GM19351 (cell line): ENCODE results near the gene OR2L2.
A peak's percentile ranks its signal among the peaks of the same experiment; 100 is the strongest.
"Not testable (repeated sequence)": the region's sequence is repeated elsewhere in the genome, so short reads cannot be mapped to it uniquely, and the experiment has no call there.

ENCODE experiments used
- ATAC-seq: cut with Tn5 transposase; IDR thresholded peaks from one replicate; pipeline ENCODE4 v1.9.1; 2021; ENCODE audit warnings: mild to moderate bottlenecking, moderate library complexity; ENCODE audit not compliant: unreplicated experiment

Gene OR2L2, protein sequence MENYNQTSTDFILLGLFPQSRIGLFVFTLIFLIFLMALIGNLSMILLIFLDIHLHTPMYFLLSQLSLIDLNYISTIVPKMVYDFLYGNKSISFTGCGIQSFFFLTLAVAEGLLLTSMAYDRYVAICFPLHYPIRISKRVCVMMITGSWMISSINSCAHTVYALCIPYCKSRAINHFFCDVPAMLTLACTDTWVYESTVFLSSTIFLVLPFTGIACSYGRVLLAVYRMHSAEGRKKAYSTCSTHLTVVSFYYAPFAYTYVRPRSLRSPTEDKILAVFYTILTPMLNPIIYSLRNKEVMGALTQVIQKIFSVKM

DNA sequence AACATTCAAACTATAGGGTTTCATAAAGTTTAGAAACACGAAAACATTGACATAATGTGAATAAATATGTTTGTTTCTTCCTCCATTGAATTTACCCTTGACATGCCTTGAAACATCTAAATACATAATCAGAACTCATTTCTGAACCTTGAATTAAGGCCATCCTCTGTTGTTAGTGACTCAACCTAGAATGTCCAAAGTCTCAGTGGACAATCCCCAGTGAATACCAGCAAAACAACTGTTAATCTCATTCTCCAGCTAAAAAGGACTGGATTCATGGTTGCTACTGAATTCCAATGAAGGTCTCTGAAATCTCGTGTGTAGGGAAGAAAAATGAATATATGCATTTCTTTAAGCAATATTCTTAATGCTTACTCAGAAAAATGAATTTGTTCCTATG, at the start of gene OR2L2:
OR2L2 (plus strand) TSS at position 301 of the 400 bp plus-strand sequence. CDS start 8,198 bp downstream, outside the sequence.
- no peak for ATAC-seq

DNA sequence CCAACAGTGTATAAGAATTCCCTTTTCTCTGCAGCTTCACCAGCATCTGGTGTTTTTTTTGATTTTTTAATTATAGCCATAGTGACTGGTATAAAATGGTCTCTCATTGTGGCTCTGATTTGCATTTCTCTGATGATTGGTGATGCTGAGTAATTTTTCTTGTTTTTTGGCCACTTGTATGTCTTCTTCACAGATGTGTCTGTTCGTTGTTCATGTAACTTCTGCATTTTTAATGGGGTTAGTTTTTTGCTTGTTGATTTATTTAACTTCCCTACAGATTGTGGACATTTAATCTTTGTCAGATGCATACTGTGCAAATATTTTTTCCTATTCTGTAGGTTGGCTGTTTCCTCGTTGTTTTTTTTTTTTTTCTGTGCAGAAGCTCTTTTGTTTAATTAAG, 36.9 kb upstream of the OR2L2 start:
- no peak for ATAC-seq

DNA sequence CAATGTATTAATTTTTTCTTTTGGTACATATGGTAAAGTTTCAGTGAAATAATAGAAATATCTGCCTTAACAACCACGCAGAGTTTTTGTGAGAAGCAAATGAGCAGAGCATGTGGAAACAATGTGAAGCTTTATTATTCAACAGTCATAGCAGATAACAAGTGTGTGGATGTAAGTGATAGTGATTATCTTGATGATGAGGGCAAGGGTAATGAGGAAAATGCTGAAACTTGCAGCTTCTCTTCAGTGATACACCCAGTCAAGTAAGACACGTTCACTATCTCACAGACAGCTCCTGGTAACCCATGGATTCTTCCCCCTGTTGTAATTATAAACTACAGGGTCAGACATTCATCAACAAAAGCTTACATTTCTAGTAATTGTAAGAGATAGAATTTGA, 31.1 kb upstream of the OR2L2 start:
- no peak for ATAC-seq

DNA sequence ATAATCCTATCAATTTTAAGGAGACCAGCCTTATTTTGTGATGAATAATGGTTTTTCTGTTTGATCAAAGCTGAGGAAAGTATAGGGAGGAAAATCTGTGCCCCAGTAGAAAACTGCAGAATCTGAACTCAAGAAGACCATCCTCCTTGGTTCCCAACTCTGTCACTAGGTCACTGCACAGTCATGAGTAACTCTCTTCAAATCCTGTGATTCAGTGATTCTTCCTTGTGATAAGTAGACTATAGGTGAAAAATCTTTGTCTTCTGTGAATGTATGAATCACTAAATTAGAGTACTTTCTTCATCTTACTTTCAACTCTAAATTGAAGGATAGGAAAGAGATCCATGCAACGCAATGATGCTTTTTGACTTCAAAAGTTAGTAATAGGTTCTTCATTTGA, 29.7 kb upstream of the OR2L2 start:
- ATAC-seq: no peak

DNA sequence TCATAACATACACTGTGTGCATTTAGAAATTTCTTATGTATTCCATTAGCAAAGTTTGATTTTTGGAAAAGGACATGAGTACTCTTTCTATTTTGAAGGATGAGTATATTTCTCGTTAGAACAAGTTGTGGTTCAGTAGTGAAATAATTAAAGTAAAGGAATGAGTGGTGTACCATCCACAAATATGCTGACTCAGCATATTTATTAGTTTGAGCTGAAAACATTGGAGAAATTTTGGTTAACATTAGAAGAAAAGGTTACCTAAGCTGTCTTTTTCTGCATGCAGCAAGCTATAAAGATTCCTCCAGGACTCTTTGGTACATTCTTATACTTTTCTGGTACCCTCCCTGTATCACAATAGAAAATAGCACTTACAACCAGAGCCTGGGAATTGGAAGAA, 22.1 kb upstream of the OR2L2 start:
- no peak for ATAC-seq

DNA sequence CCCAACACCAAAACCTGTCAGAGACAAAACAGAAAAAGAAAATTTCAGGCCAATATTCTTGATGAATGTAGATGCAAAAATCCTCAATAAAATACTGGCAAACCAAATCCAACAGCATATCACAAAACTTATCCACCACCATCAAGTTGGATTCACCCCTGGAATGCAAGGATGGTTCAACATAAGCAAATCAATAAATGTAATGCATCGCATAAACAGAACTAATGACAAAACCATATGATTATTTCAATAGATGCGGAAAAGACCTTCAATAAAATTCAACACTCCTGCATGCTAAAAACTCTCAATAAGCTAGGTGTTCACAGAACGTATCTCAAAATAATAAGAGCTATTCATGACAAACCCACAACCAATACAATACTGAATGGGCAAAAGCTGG, 20.2 kb upstream of the OR2L2 start:
- ATAC-seq: no peak

DNA sequence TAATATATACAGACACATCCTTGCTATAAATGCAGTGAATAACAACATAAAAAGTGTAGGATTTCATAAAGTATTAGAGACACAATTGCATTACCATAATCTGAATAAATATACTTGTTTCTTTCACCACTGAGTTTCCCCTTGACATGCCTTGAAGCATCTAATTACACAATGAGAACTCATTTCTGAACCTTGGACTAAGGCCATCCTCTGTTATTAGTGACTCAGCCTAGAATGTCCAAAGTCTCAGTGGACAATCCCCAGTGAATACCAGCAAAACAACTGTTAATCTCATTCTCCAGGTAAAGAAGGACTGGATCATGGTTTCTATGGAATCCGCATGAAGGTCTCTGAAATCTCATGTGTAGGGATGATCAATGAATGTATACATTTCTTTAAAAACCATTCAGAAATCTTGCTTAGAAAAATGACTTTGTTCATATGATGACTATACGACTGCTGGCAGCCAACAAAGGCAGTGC, 16.6 kb upstream of the OR2L2 start, which contains the start of gene OR2L5:
OR2L5 (plus strand) TSS at position 432 of the 482 bp plus-strand sequence. CDS start 8,288 bp downstream, outside the sequence.
- ATAC-seq: no peak

DNA sequence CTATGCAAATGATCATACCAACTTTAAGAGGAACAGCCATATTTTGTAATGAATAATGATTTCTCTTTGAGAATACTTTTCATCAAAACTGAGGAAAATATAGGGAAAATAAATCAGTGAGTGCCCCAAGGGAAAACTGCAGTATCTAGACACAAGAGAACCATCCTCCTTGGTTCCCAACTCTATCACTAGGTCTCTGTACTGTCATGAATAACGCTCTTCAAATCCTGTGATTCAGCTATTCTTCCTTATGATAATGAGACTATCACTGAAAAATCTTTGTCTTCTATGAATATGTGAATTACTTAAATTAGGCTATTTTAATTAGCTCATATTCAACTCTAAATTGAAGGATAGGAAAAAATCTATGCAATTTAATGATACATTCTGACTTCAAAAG, 14.1 kb upstream of the OR2L2 start:
- ATAC-seq: no peak

DNA sequence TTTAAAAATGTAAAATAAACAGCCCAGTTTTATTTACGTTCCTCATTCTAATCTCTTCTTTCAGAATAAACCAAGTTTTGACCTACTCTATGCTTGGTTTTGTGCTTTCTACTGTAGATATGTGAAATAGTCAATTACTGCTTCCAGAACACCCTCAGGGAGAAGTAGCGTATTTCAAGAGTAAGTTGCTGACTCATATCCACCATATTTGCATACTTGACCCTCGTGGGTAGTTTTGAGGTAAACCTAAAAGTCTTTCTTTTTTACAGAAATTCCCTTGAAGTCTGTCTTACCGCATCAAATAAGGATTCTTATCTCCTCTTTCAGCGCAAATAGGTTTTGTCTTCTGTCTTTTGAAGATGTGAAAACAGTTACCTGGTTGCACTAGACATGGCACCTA, 15.3 kb downstream of the OR2L2 start:
- peak; percentile 60 for ATAC-seq

DNA sequence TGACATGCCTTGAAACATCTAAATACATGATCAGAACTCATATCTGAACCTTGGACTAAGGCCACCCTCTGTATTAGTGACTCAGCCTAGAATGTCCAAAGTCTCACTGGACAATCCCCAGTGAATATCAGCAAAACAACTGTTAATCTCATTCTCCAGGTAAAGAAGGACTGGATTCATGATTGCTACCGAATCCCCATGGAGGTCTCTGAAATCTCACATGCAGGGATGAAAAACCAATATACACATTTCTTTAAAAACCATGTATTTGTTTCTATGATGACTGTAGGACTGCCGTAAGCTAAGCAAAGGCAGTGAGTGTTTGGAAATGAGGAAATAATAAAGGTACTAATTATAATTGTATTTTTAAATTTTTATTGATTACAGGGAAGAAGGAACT, 16.7 kb downstream of the OR2L2 start, which contains the start of gene OR2L3:
OR2L3 (plus strand) TSS at position 301 of the 400 bp plus-strand sequence. CDS start 13,846 bp downstream, outside the sequence.
- ATAC-seq: no peak

DNA sequence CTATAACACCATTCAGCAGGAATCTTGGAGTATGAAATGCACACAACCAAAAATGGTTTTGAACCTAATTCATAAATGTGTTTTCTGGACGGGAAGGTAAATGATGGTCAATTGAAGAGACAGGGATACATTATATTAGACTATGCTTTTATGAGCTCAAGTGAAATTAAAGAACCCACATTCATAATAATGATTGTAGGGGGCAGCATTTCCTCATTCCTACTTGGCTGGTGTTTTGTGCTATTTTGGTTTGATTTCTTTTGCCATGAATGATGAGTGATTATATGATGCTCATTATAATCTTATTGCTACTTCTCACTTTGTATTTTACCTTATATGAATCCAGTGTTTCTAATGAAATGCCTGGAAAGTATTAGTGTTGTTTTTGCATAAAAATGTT, 17.1 kb downstream of the OR2L2 start:
- no peak for ATAC-seq

DNA sequence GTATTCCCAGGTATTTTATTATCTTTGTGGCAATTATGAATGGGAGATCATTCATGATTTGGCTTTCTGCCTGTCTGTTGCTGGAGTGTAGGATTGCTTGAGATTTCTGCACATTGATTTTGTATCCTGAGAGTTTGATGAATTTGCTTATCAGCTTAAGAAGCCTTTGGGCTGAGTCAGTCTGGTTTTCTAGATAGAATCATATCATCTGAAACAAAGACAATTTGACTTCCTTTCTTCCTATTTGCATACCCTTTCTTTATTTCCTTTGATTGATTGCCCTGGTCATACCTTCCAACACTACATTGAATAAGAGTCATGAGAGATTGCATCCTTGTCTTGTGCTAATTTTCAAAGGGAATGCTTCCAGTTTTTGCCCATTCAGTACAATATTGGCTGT, 24.8 kb downstream of the OR2L2 start:
- no peak for ATAC-seq

DNA sequence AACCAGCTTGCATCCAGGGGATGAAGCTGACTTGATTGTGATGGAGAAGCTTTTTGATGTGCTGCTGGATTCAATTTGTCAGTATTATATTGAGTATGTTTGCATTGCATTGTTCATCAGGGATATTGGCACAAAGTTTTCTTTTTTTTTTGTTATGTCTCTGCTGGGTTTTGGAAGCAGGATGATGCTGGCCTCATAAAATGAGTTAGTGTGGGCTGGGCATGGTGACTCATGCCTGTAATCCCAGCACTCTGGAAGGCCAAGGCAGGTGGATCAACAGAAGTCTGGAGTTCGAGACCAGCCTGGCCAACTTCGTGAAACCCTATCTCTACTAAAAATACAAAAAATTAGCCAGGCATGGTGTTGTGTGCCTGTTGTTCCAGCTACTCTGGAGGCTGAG, 25.4 kb downstream of the OR2L2 start:
- ATAC-seq: no peak

DNA sequence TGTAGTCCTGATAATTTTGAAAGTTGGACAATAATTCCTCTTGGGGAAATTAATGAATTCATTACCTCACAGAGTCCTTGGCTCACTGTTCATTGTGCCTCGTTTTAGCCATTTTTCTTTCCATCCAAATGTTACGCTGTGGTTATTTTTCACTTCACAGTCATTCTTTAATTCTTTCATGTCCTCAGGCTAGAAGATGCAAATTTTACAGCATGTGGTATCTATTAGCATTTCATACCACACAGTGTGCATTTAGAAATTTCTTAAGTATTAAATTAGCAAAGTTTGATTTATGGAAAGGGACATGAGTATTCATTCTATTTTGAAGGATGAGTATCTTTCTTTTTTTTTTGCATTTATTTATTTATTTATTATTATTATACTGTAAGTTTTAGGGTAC, 35.2 kb downstream of the OR2L2 start:
- ATAC-seq: no peak

DNA sequence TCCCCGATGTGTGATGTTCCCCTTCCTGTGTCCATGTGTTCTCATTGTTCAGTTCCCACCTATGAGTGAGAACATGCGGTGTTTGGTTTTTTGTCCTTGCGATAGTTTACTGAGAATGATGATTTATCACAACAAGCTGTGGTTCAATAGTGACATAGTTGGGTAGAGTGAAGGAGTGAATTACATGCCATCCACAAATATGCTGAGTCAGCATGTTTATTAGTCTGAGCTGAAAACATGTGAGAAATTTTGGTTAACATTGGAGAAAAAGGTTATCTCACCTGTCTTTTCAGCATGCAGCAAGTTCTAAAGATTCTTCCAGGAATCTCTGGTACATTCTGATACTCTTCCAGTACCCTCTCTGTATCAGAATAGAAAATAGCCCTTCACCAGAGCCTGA, 35.7 kb downstream of the OR2L2 start:
- ATAC-seq: no peak

DNA sequence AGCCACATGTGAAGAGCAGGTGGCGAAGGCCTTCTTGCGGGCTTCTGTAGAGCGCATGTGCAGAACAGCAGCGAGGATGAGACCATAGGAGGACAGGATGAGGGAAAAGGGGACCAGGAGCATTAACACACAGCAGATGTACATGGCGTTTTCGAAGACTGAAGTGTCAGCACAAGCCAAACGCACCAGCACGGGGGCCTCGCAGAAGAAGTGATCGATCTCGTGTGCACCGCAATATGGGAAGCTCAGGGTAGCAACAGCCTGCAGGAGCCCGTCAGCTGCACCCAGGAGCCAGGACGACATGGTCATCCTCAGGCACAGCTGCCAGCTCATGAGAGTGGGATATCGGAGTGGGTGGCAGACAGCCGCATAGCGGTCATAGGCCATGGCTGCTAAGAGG, 54.0 kb downstream of the OR2L2 start:
- ATAC-seq: not testable (repeated sequence)
